Natural killer cell (primary cell): Measurements from ENCODE around the gene NPDC1. TPM values are rescaled to one million over a fixed set of nuclear protein-coding genes. Genes with fewer than 3 reads are reported as not detected.

ENCODE experiments used
- ATAC-seq, 3 donors: fragments of 150-1000 bp in 2 of 3; fragments of 200-7000 bp in 1 of 3; cut with Tn5 transposase; 1 replicate in 1 of 3; 2 replicates in 2 of 3; pipeline ENCODE4 v1.10.0; 2021; ENCODE audit warnings: mild to moderate bottlenecking in 2 of 3, moderate library complexity in 2 of 3
- DNase-seq, 2 donors: peaks; one replicate each; pipeline versions ENCODE4 v3.0.0 to v3.0.0-alpha.2; 2013 to 2021; ENCODE audit warnings: mixed read lengths in 1 of 2
- H3K27ac ChIP-seq: one replicate; pipeline ENCODE4 v1.5.1; 2013; ENCODE audit warnings: mild to moderate bottlenecking, low read length
- H3K27me3 ChIP-seq: one replicate; pipeline ENCODE4 v1.6.1; 2013; ENCODE audit warnings: low read length; ENCODE audit not compliant: control insufficient read depth, insufficient read depth
- H3K36me3 ChIP-seq: one replicate; pipeline ENCODE4 v1.6.1; 2013; ENCODE audit warnings: low read length; ENCODE audit not compliant: control insufficient read depth, insufficient read depth
- H3K4me1 ChIP-seq: one replicate; pipeline ENCODE4 v1.6.1; 2013; ENCODE audit warnings: low read length; ENCODE audit not compliant: control insufficient read depth, insufficient read depth
- H3K4me3 ChIP-seq: one replicate; pipeline ENCODE4 v1.5.1; 2013; ENCODE audit warnings: low read length
- H3K9me3 ChIP-seq: one replicate; pipeline ENCODE4 v1.6.1; 2013; ENCODE audit warnings: low read length; ENCODE audit not compliant: control insufficient read depth, insufficient read depth
- H3K27ac Mint-ChIP-seq, 2 donors: one replicate each; pipeline ENCODE4 v1.8.0; 2022; ENCODE audit warnings: mild to moderate bottlenecking in 2 of 2, mixed read lengths in 2 of 2, moderate library complexity in 1 of 2
- H3K27me3 Mint-ChIP-seq, 2 donors: one replicate each; pipeline ENCODE4 v1.8.0; 2022; ENCODE audit warnings: low read depth in 2 of 2, mixed read lengths in 2 of 2
- H3K36me3 Mint-ChIP-seq: one replicate; pipeline ENCODE4 v1.8.0; 2022; ENCODE audit warnings: mixed read lengths
- H3K4me1 Mint-ChIP-seq, 2 donors: one replicate each; pipeline ENCODE4 v1.8.0; 2022; ENCODE audit warnings: mixed read lengths in 2 of 2
- H3K4me3 Mint-ChIP-seq: one replicate; pipeline ENCODE4 v1.8.0; 2022; ENCODE audit warnings: mild to moderate bottlenecking, moderate library complexity, mixed read lengths
- H3K9me3 Mint-ChIP-seq, 2 donors: one replicate each; pipeline ENCODE4 v1.8.0; 2022; ENCODE audit warnings: mixed read lengths in 2 of 2
- CTCF ChIP-seq: fragments of 200-600 bp; IDR thresholded peaks from one replicate; pipeline ENCODE4 v1.8.0; 2022; ENCODE audit warnings: antibody characterized with exemption
- WGBS: methylation state at CpG from one replicate; pipeline ENCODE4 v1.1.7; 2013; ENCODE audit warnings: missing lambda C conversion rate; ENCODE audit not compliant: insufficient coverage; 5-methylcytosine and 5-hydroxymethylcytosine counted together
- intact Hi-C: fragments of 100-400 bp; cut with micrococcal nuclease; formaldehyde crosslinking; loops from one replicate; pipeline ENCODE4 v1.14.2; 2022
- total RNA-seq, 4 donors: library from RNA; stranded (reverse); fragments of 120-200 nt in 1 of 4; gene quantifications; one replicate each; pipeline versions ENCODE4 v1.2.3 to v1.2.4, GENCODE V29; 2013 to 2022

Gene NPDC1
- total RNA-seq, 3 donors from 2014 or later (not counting 1 experiment from before 2014, with no cell fraction given): 0.87 to 5.6 (median 3.4) TPM

GRCh38 chr9:137058521-137059234, 12.7 kb upstream of the NPDC1 start:
- peaks cover 0 to 2% of the 10 kb centered on the region in 2 donors for H3K27me3 Mint-ChIP-seq
- H3K4me1 Mint-ChIP-seq: no peaks in the 10 kb centered on the region
- H3K4me3 Mint-ChIP-seq: no peak overlapping the region
- no peak overlapping the region for H3K4me3 ChIP-seq
- ATAC-seq: no peak
- H3K4me1 ChIP-seq: peaks cover 3% of the 10 kb centered on the region
- DNase-seq: no peak
- TF ChIP-seq CTCF: no peak
- H3K27ac Mint-ChIP-seq: no peak overlapping the region
- no peaks in the 10 kb centered on the region for H3K9me3 ChIP-seq
- intact Hi-C loops: no loop called here
- H3K36me3 ChIP-seq: no peaks in the 10 kb centered on the region
- no peak overlapping the region for H3K27ac ChIP-seq
- no peaks in the 10 kb centered on the region for H3K36me3 Mint-ChIP-seq
- no peaks in the 10 kb centered on the region for H3K27me3 ChIP-seq
- 71% methylated on average over 9 of the region's 9 CpGs for WGBS
- H3K9me3 Mint-ChIP-seq: no peaks in the 10 kb centered on the region

GRCh38 chr9:137057545-137057944, 11.6 kb upstream of the NPDC1 start:
- H3K4me3 ChIP-seq: no peak overlapping the region
- H3K9me3 ChIP-seq: no peaks in the 10 kb centered on the region
- H3K4me1 Mint-ChIP-seq: no peaks in the 10 kb centered on the region
- peaks cover 14% of the 10 kb centered on the region for H3K4me1 ChIP-seq
- 89% methylated on average over 16 of the region's 16 CpGs for WGBS
- intact Hi-C loops: no loop called here
- peaks cover 8% of the 10 kb centered on the region for H3K27me3 ChIP-seq
- H3K27me3 Mint-ChIP-seq: peaks cover 0 to 6% of the 10 kb centered on the region in 2 donors
- H3K36me3 Mint-ChIP-seq: no peaks in the 10 kb centered on the region
- no peaks in the 10 kb centered on the region for H3K9me3 Mint-ChIP-seq
- no peak overlapping the region for H3K27ac ChIP-seq
- no peak for TF ChIP-seq CTCF
- no peaks in the 10 kb centered on the region for H3K36me3 ChIP-seq
- no peak overlapping the region for H3K4me3 Mint-ChIP-seq
- no peak for ATAC-seq
- DNase-seq: no peak
- no peak overlapping the region for H3K27ac Mint-ChIP-seq

- Histone ChIP-seq H3K27me3 (peaks cover 13% of the 10 kb centered on the region), H3K4me1 (peaks cover 16% of the 10 kb centered on the region), H3K4me3 (no peak overlapping the region), H3K36me3 (no peaks in the 10 kb centered on the region), H3K9me3 (no peaks in the 10 kb centered on the region), H3K27ac (no peak overlapping the region)
- H3K4me1 Mint-ChIP-seq: no peaks in the 10 kb centered on the region
- no peak overlapping the region for H3K27ac Mint-ChIP-seq
- intact Hi-C loops: no loop called here
- H3K27me3 Mint-ChIP-seq: peaks cover 0 to 11% of the 10 kb centered on the region in 2 donors
- TF ChIP-seq CTCF: no peak
- 92% methylated on average over 17 of the region's 17 CpGs for WGBS
- no peak for ATAC-seq
- DNase-seq: no peak
- no peaks in the 10 kb centered on the region for H3K9me3 Mint-ChIP-seq
- H3K36me3 Mint-ChIP-seq: no peaks in the 10 kb centered on the region
- H3K4me3 Mint-ChIP-seq: no peak overlapping the region
Measured at GRCh38 chr9:137056739-137057415, 10.9 kb upstream of the NPDC1 start.
